ENCODE data around the gene XPA. TPM values are rescaled to one million over a fixed set of nuclear protein-coding genes. Genes with fewer than 3 reads are reported as not detected.

Gene XPA
- total and polyA plus RNA-seq, 2 of the 8 experiments (the other 6 are each of a cell fraction or from before 2014, with no cell fraction given) = 0.24 to 2.6 TPM

DNA sequence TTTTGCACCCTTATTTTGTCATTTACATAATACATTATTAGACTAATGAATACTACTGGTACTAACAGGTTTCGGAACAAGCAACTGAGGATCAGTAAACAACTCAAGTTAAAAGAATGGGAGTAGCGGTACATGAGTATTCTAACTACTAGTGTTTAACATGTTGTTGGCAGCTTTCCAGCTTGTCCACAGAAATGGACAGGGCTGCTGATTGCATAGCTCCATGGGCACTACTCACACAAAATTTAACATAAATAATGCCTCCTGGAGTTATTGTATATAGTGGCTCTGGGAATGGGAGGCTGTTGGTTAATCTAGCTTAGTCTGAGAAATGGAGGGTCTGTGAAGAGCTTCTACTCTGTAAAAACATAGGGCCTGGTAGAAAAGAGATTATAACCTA, 56.8 kb downstream of the XPA start:
- Histone ChIP-seq H2BK12ac (ENCODE audit: low read depth, low read length) (no peak overlapping the region), H3K23me2 (ENCODE audit: low read depth, low read length) (no peaks in the 10 kb centered on the region; the same call in 1 of the 2 replicates), H4K91ac (replicated peaks; ENCODE audit: insufficient read length, low read length) (no peak overlapping the region), H4K20me1 (replicated peaks in 1 of 2; ENCODE audit: control insufficient read depth in 1 of 2, insufficient read depth in 2 of 2, low read length in 2 of 2) (peaks cover 10 to 13% of the 10 kb centered on the region in 2 experiments), H2AFZ (ENCODE audit: low read length) (no peak overlapping the region), H3K27me3 (replicated peaks in 1 of 4; ENCODE audit: control insufficient read depth in 3 of 4, extremely low read depth in 1 of 4, insufficient read depth in 3 of 4, low read length in 3 of 4) (no peaks in the 10 kb centered on the region), H4K5ac (ENCODE audit: insufficient read length, low read depth, low read length) (no peak overlapping the region), H3K36me3 (ENCODE audit: control insufficient read depth in 2 of 4, insufficient read depth in 4 of 4, low read length in 3 of 4) (peaks cover 2 to 31% (median 16%) of the 10 kb centered on the region in 4 experiments; a peak in 7 of 8 replicates), H3K4me1 (replicated peaks in 1 of 4; ENCODE audit: control insufficient read depth in 3 of 4, insufficient read depth in 4 of 4, low read length in 3 of 4) (no peaks in the 10 kb centered on the region), H3K9ac (replicated peaks in 1 of 4; ENCODE audit: extremely low read depth in 1 of 4, low read depth in 3 of 4, low read length in 3 of 4) (no peak overlapping the region), H3K4ac (replicated peaks; ENCODE audit: insufficient read length, low read depth, low read length) (no peak overlapping the region), H3K27ac (ENCODE audit: low read depth, low read length) (no peak overlapping the region), H2BK120ac (replicated peaks; ENCODE audit: low read depth, low read length) (no peak overlapping the region), H2BK15ac (ENCODE audit: low read length) (no peak overlapping the region), H3K9me3 (ENCODE audit: insufficient read depth in 2 of 2, low read depth in 1 of 2, low read length in 1 of 2) (no peaks in the 10 kb centered on the region), H3K18ac (ENCODE audit: extremely low read depth, low read length) (no peak overlapping the region), H2BK5ac (ENCODE audit: low read depth, low read length) (no peak overlapping the region), H3K4me2 (ENCODE audit: insufficient read depth in 1 of 2, low read depth in 2 of 2, low read length in 2 of 2) (no peak overlapping the region), H2BK20ac (ENCODE audit: low read length) (no peak overlapping the region), H3K79me2 (ENCODE audit: control insufficient read depth in 1 of 2, insufficient read depth in 2 of 2, low read length in 2 of 2) (peaks cover 16 to 57% of the 10 kb centered on the region in 2 experiments), H2AK5ac (ENCODE audit: low read depth, low read length) (no peak overlapping the region), H3K4me3 (ENCODE audit: extremely low read depth in 1 of 4, insufficient read depth in 2 of 4, low read depth in 3 of 4, low read length in 4 of 4) (no peak overlapping the region), H3K14ac (ENCODE audit: insufficient read length) (no peak overlapping the region), H3K79me1 (ENCODE audit: low read depth, low read length) (no peaks in the 10 kb centered on the region; the same call in 1 of the 2 replicates), H3K23ac (ENCODE audit: insufficient read length) (no peak overlapping the region), H4K8ac (ENCODE audit: extremely low read depth, insufficient read depth, low read length) (no peak overlapping the region), H3K56ac (replicated peaks; ENCODE audit: insufficient read length, low read depth, low read length) (no peak overlapping the region)
- ChIA-PET POLR2A (ENCODE audit: partially characterized antibody) (interaction anchor here (1.5 kb wide), 1 partner anchor 8 kb away, joined by 4 read pairs; no protein-coding TSS in a partner anchor), CTCF (ENCODE audit: partially characterized antibody) (interaction anchor here (0.9 to 2.9 kb wide), 6 partner anchors 8 to 250 kb away, joined by 3 to 13 read pairs (median 4); no protein-coding TSS in a partner anchor)
- WGBS, 2 experiments (ENCODE audit: extremely low coverage in 1 of 2, insufficient coverage in 1 of 2, insufficient read length in 1 of 2, insufficient replicate concordance in 2 of 2, low coverage in 1 of 2, low lambda C conversion rate in 2 of 2, missing lambda C conversion rate in 1 of 2) = 91% methylated on average over 2 of the region's 2 CpGs; no CpG with 5 or more reads in 1 of the 2 experiments
- DNase-seq (ENCODE audit: low read depth in 1 of 2, low spot score in 2 of 2) (no peak), FAIRE-seq (no peak)
- TF ChIP-seq SUZ12 (IDR thresholded peaks at IDR 0.05; ENCODE audit: low read length) = no peak
- TF ChIP-seq, protein P1, sequence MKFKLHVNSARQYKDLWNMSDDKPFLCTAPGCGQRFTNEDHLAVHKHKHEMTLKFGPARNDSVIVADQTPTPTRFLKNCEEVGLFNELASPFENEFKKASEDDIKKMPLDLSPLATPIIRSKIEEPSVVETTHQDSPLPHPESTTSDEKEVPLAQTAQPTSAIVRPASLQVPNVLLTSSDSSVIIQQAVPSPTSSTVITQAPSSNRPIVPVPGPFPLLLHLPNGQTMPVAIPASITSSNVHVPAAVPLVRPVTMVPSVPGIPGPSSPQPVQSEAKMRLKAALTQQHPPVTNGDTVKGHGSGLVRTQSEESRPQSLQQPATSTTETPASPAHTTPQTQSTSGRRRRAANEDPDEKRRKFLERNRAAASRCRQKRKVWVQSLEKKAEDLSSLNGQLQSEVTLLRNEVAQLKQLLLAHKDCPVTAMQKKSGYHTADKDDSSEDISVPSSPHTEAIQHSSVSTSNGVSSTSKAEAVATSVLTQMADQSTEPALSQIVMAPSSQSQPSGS (IDR thresholded peaks at IDR 0.05; ENCODE audit: low read length) = no peak
- TF ChIP-seq JUN (IDR thresholded peaks at IDR 0.05; ENCODE audit: low read depth, low read length) = no peak
- TF ChIP-seq RNF2 (IDR thresholded peaks at IDR 0.05; ENCODE audit: borderline replicate concordance, low read depth, low read length, missing control alignments, poor library complexity, severe bottlenecking) = no peak
- no peak for TF ChIP-seq GTF2F1 (IDR thresholded peaks at IDR 0.05; ENCODE audit: borderline replicate concordance, low read depth, low read length)
- TF ChIP-seq MAFK (IDR thresholded peaks at IDR 0.05; ENCODE audit: low read depth, low read length) = no peak
- TF ChIP-seq, protein P2, sequence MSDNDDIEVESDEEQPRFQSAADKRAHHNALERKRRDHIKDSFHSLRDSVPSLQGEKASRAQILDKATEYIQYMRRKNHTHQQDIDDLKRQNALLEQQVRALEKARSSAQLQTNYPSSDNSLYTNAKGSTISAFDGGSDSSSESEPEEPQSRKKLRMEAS (IDR thresholded peaks at IDR 0.05) = no peak
- no peak for TF ChIP-seq YY1 (IDR thresholded peaks at IDR 0.05; ENCODE audit: low read depth, low read length)
- no peak for TF ChIP-seq SIRT6 (IDR thresholded peaks at IDR 0.05; ENCODE audit: low read length)
- no peak for TF ChIP-seq SP4 (IDR thresholded peaks at IDR 0.05; ENCODE audit: low read length)
- no peak for TF ChIP-seq FOSL1 (IDR thresholded peaks at IDR 0.05; ENCODE audit: insufficient read depth, low read depth, low read length)
- TF ChIP-seq ZNF274 (IDR thresholded peaks at IDR 0.05; ENCODE audit: borderline replicate concordance, extremely low read depth, low read length) = no peak
